Esophagus mucosa (tissue), 1 donor: ENCODE data around the gene PRMT3. TPM values are rescaled to one million over a fixed set of nuclear protein-coding genes. Genes with fewer than 3 reads are reported as not detected.
"Not testable (repeated sequence)": the region's sequence is repeated elsewhere in the genome, so short reads cannot be mapped to it uniquely, and the experiment has no call there.

ENCODE experiments used
- ATAC-seq: fragments of 200-7000 bp; cut with Tn5 transposase; one replicate; pipeline ENCODE4 v1.9.1; 2020
- total RNA-seq: library from RNA; stranded (reverse); gene quantifications from one replicate; pipeline ENCODE4 v1.2.4, GENCODE V29; 2023
- donor health status: DM: yes; HTN: yes; CAD: no.

The PRMT3 gene
- total RNA-seq, 1 donor from 2014 or later: 16.7 TPM

GRCh38 chr11:20374741-20375300, 12.7 kb upstream of the PRMT3 start:
- no peak for ATAC-seq

DNA sequence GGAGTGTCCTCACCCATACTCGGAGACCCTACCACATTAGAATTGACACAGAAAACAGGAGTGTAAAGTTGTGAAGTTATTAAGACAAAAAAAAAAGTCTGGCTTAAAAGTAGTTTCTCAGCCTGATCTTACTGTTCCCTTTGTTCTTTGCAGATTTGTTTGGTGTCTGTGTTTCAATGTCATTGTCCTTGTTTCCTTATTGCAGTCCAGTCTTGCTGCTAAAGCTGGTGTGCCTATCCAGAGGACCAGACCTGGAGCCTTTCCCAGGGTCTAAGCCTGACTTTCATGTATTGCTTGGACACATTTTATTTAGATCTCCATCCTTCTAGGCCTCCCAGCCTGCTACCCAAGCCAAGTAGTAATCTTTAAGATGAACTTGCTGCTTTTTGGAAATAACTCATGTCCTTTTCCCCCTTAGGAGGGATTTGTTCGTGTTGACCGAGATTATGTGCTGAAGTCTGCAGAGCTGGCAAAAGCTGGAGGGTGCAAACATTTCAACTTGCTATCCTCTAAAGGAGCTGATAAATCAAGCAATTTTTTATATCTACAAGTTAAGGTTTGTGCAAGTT, 11.3 kb upstream of the PRMT3 start:
- no peak for ATAC-seq

- not testable (repeated sequence) for ATAC-seq
Observed at GRCh38 chr11:20385996-20386395, 1.5 kb upstream of the PRMT3 start.

DNA sequence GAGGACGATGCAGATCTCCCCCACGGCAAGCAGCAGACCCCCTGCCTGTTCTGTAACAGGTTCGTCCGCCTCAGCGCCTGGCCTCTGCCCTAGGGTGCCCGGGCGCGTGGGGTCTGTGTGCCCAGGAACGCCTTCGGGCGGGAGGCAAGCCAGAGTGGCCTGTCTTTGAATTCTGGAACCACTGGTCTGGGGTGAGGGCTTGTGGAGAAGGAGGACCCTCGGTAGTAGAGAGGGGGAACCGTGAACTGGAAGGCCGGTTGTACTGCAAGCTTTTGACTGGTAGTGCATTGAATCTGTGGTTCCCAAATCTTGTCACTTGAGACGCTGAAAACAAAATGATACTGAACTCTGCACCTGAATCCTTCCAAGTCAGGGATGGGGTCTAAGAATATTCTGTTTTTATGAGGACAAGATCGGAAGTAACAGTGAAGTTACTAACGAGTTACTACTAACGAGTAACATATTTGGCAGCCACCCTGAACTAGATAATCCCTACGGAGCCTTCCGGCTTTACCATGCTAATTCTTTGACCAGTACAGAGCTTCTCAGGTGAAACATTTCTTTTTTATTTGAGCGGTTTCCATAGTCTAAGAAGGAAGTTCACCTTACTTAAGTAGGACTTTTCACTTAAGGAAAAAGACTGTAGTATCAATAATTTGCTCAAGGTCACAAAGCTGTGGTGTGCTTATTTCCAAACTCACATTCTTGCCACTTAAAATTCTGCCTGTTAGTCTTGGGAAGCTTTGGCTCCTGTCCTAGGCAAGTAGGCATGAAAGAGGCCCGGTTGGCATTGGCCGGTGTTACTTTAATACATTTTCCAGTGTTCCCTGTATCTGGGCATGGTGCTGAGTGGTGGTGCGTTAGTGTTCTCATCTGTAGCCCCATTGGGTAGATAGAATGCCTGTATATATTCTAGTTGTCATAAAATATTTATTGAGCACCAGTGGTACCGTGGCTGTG, 860 bp downstream of the PRMT3 start:
- ATAC-seq: no peak

DNA sequence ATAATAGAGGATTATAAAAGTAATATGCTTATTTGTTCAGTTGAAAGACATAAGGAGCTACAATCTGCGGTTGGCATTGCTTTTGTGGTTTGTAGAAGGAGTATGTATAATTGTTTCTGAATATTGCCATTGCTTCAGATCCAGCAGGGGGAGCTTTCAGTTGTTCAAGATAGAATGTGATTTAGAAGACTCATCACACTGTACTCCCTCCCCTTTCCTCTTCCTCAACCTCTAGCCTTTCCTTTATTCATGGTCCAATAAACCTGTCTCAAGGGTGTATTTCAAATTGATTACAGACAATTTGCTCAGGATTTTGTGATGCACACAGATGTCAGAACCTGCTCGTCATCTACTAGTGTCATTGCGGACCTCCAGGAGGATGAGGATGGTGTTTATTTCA, 9.8 kb downstream of the PRMT3 start:
- ATAC-seq: peak; percentile 71

- no peak for ATAC-seq
Observed at GRCh38 chr11:20399498-20399897, 12.0 kb downstream of the PRMT3 start.

- no peak for ATAC-seq
Observed at GRCh38 chr11:20403059-20403458, 15.5 kb downstream of the PRMT3 start.

GRCh38 chr11:20406484-20406883, 19.0 kb downstream of the PRMT3 start:
- no peak for ATAC-seq

DNA sequence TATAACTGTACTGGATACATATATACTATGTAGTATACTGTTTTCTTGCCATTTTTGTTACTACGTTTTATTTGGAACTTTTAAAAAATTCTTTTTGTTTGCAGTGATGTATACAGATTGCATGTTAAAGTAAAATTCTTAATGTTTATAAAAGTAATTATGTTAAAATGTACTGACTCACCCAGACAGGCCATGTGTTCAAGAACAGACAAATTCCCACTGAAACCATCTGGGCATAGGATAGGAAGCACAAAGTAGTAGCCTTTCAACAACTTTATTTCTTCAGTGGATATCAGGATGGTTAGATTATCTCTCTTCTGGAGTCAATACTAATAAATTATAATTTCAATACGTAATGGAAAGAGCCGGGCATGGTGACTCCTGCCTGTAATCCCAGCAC, 19.8 kb downstream of the PRMT3 start:
- ATAC-seq: no peak

DNA sequence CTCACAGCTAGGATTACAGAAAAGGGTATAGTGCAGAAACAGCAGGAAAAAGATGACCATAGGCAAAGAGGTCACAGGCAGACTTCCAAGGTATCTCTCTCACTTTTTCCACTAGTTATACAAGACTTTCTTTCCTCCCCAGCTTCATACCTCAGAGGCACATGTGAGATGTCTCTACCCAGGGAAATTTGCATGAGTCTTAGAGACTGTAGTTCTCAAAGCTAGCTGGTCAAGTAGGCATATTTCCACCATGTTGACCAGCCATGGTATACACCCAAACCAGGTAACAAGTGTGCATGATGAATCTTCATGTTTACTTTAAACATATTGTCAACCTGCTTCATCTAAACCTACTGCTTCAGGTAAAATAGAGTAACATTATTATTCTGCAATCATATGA, 27.9 kb downstream of the PRMT3 start:
- ATAC-seq: peak; percentile 51

- no peak for ATAC-seq
Observed at GRCh38 chr11:20417771-20418170, 30.3 kb downstream of the PRMT3 start.

GRCh38 chr11:20421946-20422345, 34.4 kb downstream of the PRMT3 start:
- no peak for ATAC-seq

DNA sequence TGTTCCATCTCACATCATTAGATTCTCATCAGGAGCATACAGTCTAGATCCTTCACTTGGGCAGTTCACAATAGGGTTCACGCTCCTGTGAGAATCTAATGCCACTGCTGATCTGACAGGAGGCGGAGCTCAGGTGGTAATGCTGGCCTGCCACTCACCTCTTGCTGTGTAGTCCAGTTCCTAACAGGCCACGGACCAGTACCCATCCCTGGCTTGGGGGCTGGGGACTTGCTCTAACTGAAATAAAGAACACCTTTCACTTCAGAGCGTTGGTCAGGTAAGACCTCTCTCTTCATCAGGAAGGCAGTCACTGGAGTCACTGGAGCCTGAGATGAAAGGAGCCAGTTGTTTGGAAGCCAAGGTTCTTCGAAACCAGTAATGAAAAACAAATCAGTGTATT, 41.7 kb downstream of the PRMT3 start:
- no peak for ATAC-seq

- no peak for ATAC-seq
Observed at GRCh38 chr11:20438637-20439036, 51.1 kb downstream of the PRMT3 start.

GRCh38 chr11:20443596-20443995, 56.1 kb downstream of the PRMT3 start:
- no peak for ATAC-seq

DNA sequence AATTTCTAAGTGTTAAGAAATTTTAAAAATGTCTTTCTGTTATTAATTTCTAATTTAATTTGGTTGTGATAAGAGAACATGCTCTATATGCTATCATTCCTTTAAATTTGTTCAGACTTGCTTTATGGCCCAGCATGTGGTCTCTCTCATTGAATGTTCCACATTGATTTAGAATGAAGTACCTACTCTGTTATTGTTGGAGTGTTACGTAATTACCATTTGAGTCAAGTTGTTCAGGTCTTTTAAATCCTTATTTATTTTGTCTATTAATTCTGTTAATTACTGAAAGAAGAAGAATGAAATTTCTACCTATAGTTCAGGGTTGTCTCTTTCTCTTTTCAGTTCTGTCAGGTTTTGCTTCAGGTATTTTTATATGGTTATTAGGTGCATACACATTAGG, 57.0 kb downstream of the PRMT3 start:
- ATAC-seq: no peak

DNA sequence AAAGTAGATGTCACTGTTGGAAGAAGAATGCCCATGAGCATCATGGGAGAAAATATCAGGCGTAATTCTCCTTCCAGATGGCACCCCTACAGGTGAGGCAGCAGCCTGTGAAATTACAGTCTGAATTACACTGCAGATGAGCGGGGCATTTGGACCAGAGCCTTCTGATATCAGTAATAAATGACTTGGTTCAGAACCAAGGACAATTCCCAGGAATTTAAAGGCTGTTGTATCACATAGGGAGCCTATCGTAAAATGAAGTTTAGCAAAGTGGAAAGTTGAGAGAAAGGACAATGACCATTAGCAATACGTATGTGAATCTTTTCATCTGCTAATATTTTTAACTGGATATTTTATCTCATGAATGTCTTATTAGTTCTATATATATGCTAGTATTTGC, 61.3 kb downstream of the PRMT3 start:
- ATAC-seq: no peak

GRCh38 chr11:20450829-20451228, 63.3 kb downstream of the PRMT3 start:
- ATAC-seq: no peak

DNA sequence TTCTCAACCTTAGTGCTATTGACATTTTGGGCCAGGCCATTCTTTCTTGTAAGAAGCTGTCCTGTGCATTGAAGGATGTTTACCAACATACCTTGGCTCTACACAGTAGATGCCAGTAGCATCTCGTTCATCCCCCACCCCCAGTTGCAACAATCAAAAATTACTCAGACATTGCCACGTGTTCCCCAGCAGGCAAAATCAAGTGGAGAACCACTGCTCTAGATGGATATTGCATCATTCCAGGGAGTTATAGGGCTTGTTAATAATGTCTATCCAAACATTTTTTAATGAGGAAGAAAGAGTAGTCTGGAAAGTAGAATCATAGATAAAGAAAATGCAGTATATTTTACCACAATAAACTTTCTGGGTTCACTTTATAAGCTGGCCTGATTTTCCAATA, 64.1 kb downstream of the PRMT3 start:
- no peak for ATAC-seq

DNA sequence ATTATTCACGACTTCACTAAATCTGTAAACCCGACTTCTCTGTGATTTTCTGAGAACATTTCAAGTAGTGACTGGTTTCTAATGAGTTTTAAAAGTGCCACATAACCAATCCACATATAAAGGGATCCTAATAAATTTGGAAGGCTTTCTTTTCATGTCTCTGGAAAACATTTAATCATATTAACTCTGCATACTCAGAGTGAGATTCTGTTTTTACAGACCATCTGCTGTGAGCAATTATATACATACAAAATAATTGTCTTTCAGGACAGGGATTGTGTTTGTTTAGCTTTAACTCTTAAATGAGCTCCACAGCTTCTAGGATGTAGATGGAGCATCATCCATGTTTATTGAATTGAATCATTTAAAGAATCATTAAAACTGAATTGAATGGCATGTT, 65.1 kb downstream of the PRMT3 start:
- no peak for ATAC-seq

DNA sequence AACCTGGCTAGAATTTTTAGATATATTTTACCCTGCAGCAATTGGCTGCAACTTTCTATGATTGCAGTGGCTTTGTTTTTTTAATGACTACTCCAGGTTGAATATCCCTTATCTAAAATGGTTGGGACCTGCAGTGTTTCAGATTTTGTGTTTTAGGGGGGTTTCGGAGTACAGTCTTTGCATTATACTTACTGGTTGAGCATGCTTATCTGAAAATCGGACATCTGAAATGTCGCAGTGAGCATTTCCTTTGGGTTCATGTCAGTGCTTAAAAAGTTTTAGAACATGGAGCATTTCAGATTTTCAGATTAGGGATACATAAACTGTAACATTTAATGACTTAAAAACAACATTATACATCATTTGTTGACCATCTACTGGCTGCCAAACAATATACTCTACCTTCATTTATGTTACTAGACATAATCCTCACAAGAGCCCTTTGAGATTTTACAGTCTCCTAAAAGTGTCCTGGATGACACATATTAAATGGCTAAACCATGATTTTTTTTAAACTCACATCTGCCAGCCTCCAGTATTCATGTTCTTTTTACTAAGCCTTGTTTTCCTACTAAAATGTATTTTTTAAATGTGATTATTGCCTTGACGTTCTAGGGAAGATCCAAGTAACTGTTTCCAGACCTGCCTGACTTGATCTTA, 66.3 kb downstream of the PRMT3 start:
- no peak for ATAC-seq

DNA sequence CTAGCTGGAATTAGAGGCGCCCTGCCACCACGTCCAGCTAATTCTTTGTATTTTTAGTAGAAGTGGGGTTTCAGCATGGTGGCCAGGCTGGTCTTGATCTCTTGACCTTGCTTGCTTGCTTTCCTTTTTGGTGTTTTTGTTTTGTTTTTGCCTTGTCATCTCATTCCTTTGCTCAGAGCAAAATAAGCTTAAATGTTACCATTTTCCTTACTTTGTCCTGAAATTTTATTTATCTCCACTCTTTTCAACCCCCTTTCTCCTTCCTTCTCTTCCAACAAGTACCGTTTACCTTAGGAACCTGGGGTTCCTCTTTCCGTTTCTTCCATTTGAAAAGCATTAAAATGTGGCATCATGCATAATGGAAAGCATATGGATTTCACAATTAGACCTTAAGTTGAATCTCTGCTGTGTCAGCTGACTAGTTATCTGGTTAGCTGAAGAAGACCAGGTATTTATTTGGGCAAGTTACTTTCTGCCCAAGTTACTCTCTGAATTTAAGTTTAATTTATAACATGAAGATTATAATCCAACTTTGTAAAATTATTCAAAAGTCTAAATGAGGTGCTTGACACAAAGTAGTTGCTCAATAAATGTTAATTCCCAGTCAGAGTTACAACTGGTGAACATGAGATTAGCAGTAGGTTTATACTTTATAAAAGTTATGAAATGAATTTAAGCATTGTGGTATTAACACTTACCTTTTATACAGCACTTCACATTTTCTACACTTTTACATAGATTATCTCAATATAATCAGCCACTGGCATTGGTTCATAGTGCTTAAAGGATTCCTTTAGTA, 69.7 kb downstream of the PRMT3 start:
- ATAC-seq: no peak
